HCT116 (cell line): ENCODE results near the gene MRPS16. TPM values are rescaled to one million over a fixed set of nuclear protein-coding genes. Genes with fewer than 3 reads are reported as not detected.
"Not testable (repeated sequence)": the region's sequence is repeated elsewhere in the genome, so short reads cannot be mapped to it uniquely, and the experiment has no call there.

Source experiments
- ATAC-seq: fragments of 200-7000 bp; cut with Tn5 transposase; 2 replicates; pipeline ENCODE4 v1.9.1; 2020; ENCODE audit warnings: mild to moderate bottlenecking, moderate library complexity
- BruUV-seq: library from RNA; stranded (reverse); fragments of 400-500 nt; replicated peaks from 2 replicates; lab custom pipeline; 2021; lab: Mats Ljungman, UMichigan
- CTCF ChIA-PET: fragments of 300-600 bp; sonication (Branson Sonifier 250); formaldehyde crosslinking; loops from one replicate; lab custom pipeline; 2021; ENCODE audit warnings: antibody characterized with exemption; lab: Charles Lee
- POLR2A ChIA-PET: fragments of 300-600, 350-600 bp; sonication (Branson Sonifier 250); formaldehyde crosslinking; loops from one replicate; lab custom pipeline; 2021; ENCODE audit warnings: antibody characterized with exemption; lab: Charles Lee
- RAD21 ChIA-PET, 2 experiments: fragments of 300-600 bp; sonication (Branson Sonifier 250); formaldehyde crosslinking; loops; one replicate each; lab custom pipeline; 2023; ENCODE audit warnings: low total read pairs in 2 of 2; ENCODE audit not compliant: uncharacterized antibody in 2 of 2, unreplicated experiment in 2 of 2, low non-redundant PET in 1 of 2; lab: Charles Lee
- DNase-seq: peaks from one replicate; pipeline ENCODE4 v3.0.0-alpha.2; 2010; ENCODE audit warnings: low read depth, low spot score
- H2AFZ ChIP-seq: fragments of 200-600 bp; shearing (Covaris generic), sonication (generic); 2 replicates; pipeline ENCODE4 v1.6.1; 2017; ENCODE audit warnings: low read depth, mixed run types, mixed read lengths, antibody characterized with exemption, low read length; ENCODE audit not compliant: poor library complexity, severe bottlenecking
- H3K27ac ChIP-seq: 2 replicates; pipeline ENCODE4 v1.5.1; 2012; ENCODE audit warnings: low read depth, low read length
- H3K27me3 ChIP-seq: fragments of 200-600 bp; sonication (generic); 2 replicates; pipeline ENCODE4 v1.6.1; 2016; ENCODE audit warnings: mixed run types, low read length, mixed read lengths; ENCODE audit not compliant: insufficient read depth
- H3K36me3 ChIP-seq, 2 experiments: fragments of 200-500 bp in 1 of 2; fragments of 200-600 bp in 1 of 2; sonication (Bioruptor generic) in 1 of 2; sonication (generic) in 1 of 2; 2 replicates each; pipeline versions ENCODE4 v1.5.1 to v1.6.1; 2014 to 2016; ENCODE audit warnings: low read length in 2 of 2, inconsistent platforms in 1 of 2, mixed read lengths in 1 of 2, mixed run types in 1 of 2; ENCODE audit not compliant: insufficient read depth in 2 of 2, control insufficient read depth in 1 of 2
- H3K4me1 ChIP-seq, 2 experiments: fragments of 200-600 bp in 1 of 2; sonication (generic) in 1 of 2; 2 replicates each; pipeline versions ENCODE4 v1.5.1 to v1.6.1; 2012 to 2017; ENCODE audit warnings: low read length in 2 of 2, inconsistent platforms in 1 of 2, mild to moderate bottlenecking in 1 of 2, mixed read lengths in 1 of 2, mixed run types in 1 of 2, moderate library complexity in 1 of 2; ENCODE audit not compliant: insufficient read depth in 2 of 2, control insufficient read depth in 1 of 2
- H3K4me2 ChIP-seq: fragments of 200-600 bp; sonication (generic); 2 replicates; pipeline ENCODE4 v1.6.1; 2017; ENCODE audit warnings: mixed run types, low read length, mixed read lengths
- H3K4me3 ChIP-seq, 2 experiments: fragments of 200-600 bp in 1 of 2; sonication (generic) in 1 of 2; replicated peaks in 1 of 2; 2 replicates each; pipeline ENCODE4 v1.5.1; 2011 to 2016; ENCODE audit warnings: low read length in 2 of 2, control low read depth in 1 of 2, low read depth in 1 of 2, mild to moderate bottlenecking in 1 of 2, mixed read lengths in 1 of 2, mixed run types in 1 of 2
- H3K79me2 ChIP-seq: fragments of 200-600 bp; sonication (generic); 2 replicates; pipeline ENCODE4 v1.6.1; 2017; ENCODE audit warnings: mild to moderate bottlenecking, mixed run types, low read length, moderate library complexity, mixed read lengths; ENCODE audit not compliant: insufficient read depth
- H3K9ac ChIP-seq: fragments of 200-600 bp; sonication (generic); 2 replicates; pipeline ENCODE4 v1.6.1; 2016; ENCODE audit warnings: low read length, mixed read lengths
- H3K9me2 ChIP-seq: fragments of 200-600 bp; sonication (generic), shearing (Covaris generic); 2 replicates; pipeline ENCODE4 v1.6.1; 2017; ENCODE audit warnings: mixed run types, mild to moderate bottlenecking, moderate library complexity; ENCODE audit not compliant: insufficient read depth
- H3K9me3 ChIP-seq, 2 experiments: fragments of 200-500 bp in 1 of 2; fragments of 200-600 bp in 1 of 2; sonication (Bioruptor generic) in 1 of 2; sonication (generic) in 1 of 2; 2 replicates each; pipeline ENCODE4 v1.6.1; 2014 to 2017; ENCODE audit warnings: low read length in 2 of 2, mixed read lengths in 2 of 2, inconsistent platforms in 1 of 2, low read depth in 1 of 2, mild to moderate bottlenecking in 1 of 2, mixed run types in 1 of 2, moderate library complexity in 1 of 2; ENCODE audit not compliant: control insufficient read depth in 1 of 2, insufficient read depth in 1 of 2
- H4K20me1 ChIP-seq: fragments of 200-600 bp; sonication (generic), shearing (Covaris generic); 2 replicates; pipeline ENCODE4 v1.6.1; 2017; ENCODE audit warnings: mixed run types, mild to moderate bottlenecking, moderate library complexity; ENCODE audit not compliant: insufficient read depth
- CBX3 ChIP-seq: IDR thresholded peaks from 2 replicates; pipeline ENCODE4 v1.6.1; 2012; ENCODE audit warnings: low read depth
- CEBPB ChIP-seq: IDR thresholded peaks from 2 replicates; pipeline ENCODE4 v1.6.1; 2012; ENCODE audit warnings: low read depth
- CTCF ChIP-seq, 3 experiments: fragments of 200-600 bp in 1 of 3; sonication (generic) in 1 of 3; IDR thresholded peaks in 2 of 3; conservative IDR thresholded peaks in 1 of 3; 2 replicates each; pipeline ENCODE4 v1.5.1; 2012 to 2017; ENCODE audit warnings: low read depth in 2 of 3, low read length in 2 of 3, antibody characterized with exemption in 1 of 3, borderline replicate concordance in 1 of 3, control low read depth in 1 of 3, mild to moderate bottlenecking in 1 of 3, mixed read lengths in 1 of 3, mixed run types in 1 of 3, moderate library complexity in 1 of 3; ENCODE audit not compliant: insufficient read depth in 1 of 3
- EGR1 ChIP-seq: IDR thresholded peaks from 2 replicates; pipeline ENCODE4 v1.6.1; 2012; ENCODE audit warnings: low read depth
- EZH2 ChIP-seq: fragments of 200-600 bp; sonication (generic); IDR thresholded peaks from 2 replicates; pipeline ENCODE4 v1.6.1; 2017; ENCODE audit warnings: antibody characterized with exemption, mixed run types
- EZH2phosphoT487 ChIP-seq: fragments of 200-600 bp; IDR thresholded peaks from 2 replicates; pipeline ENCODE4 v1.6.1; 2018; ENCODE audit warnings: antibody characterized with exemption, borderline replicate concordance
- FOSL1 ChIP-seq: IDR thresholded peaks from 2 replicates; pipeline ENCODE4 v1.6.1; 2012; ENCODE audit warnings: low read depth
- JUND ChIP-seq: IDR thresholded peaks from 2 replicates; pipeline ENCODE4 v1.6.1; 2012
- POLR2A ChIP-seq: IDR thresholded peaks from 2 replicates; pipeline ENCODE4 v1.7.0; 2011; ENCODE audit warnings: borderline replicate concordance; ENCODE audit not compliant: insufficient read depth, insufficient read length; ENCODE audit errors: extremely low read depth
- POLR2AphosphoS5 ChIP-seq: IDR thresholded peaks from 2 replicates; pipeline ENCODE4 v1.6.1; 2011; ENCODE audit warnings: mild to moderate bottlenecking, low read depth, low read length, moderate library complexity
- SIN3A ChIP-seq: IDR thresholded peaks from 2 replicates; pipeline ENCODE4 v1.6.1; 2012; ENCODE audit warnings: low read depth
- SP1 ChIP-seq: IDR thresholded peaks from 2 replicates; pipeline ENCODE4 v1.6.1; 2012; ENCODE audit warnings: low read depth
- SRF ChIP-seq: IDR thresholded peaks from 2 replicates; pipeline ENCODE4 v1.6.1; 2012; ENCODE audit warnings: low read depth
- TCF7L2 ChIP-seq: IDR thresholded peaks from 2 replicates; pipeline ENCODE4 v1.7.0; 2011; ENCODE audit warnings: borderline replicate concordance, inconsistent platforms; ENCODE audit not compliant: insufficient read depth, insufficient read length; ENCODE audit errors: extremely low read depth
- YY1 ChIP-seq: IDR thresholded peaks from 2 replicates; pipeline ENCODE4 v1.6.1; 2011; ENCODE audit warnings: low read length, low read depth, moderate library complexity, mild to moderate bottlenecking; ENCODE audit not compliant: insufficient replicate concordance; ENCODE audit errors: extremely low read depth
- ZBTB33 ChIP-seq: IDR thresholded peaks from 2 replicates; pipeline ENCODE4 v1.6.1; 2011; ENCODE audit warnings: mild to moderate bottlenecking, low read length, moderate library complexity; ENCODE audit not compliant: insufficient replicate concordance; ENCODE audit errors: extremely low read depth
- ZFX ChIP-seq: fragments of 450-650 bp; IDR thresholded peaks from 2 replicates; pipeline ENCODE4 v1.6.1; 2017
- ZNF274 ChIP-seq: fragments of 200-500 bp; sonication (Bioruptor generic); IDR thresholded peaks from 2 replicates; pipeline ENCODE4 v1.6.1; 2014; ENCODE audit warnings: mild to moderate bottlenecking, low read depth, low read length, inconsistent platforms
- intact Hi-C: fragments of 100-400 bp; cut with micrococcal nuclease; formaldehyde crosslinking; loops from 2 replicates; pipeline ENCODE4 v1.10.0; 2022
- total RNA-seq: library from RNA; stranded (reverse); gene quantifications from one replicate; pipeline ENCODE4 v1.2.1, GENCODE V29; 2021; ENCODE audit not compliant: unreplicated experiment

The MRPS16 gene
- total RNA-seq, 1 experiment from 2014 or later, result 122 TPM

- Histone ChIP-seq H2AFZ (no peak overlapping the region), H3K36me3 (no peaks in the 10 kb centered on the region), H3K79me2 (no peaks in the 10 kb centered on the region), H3K9me2 (no peaks in the 10 kb centered on the region), H3K4me3 (no peak overlapping the region), H3K27ac (no peak overlapping the region), H4K20me1 (no peaks in the 10 kb centered on the region), H3K27me3 (no peaks in the 10 kb centered on the region), H3K4me1 (peaks cover 16 to 29% of the 10 kb centered on the region in 2 experiments), H3K4me2 (no peak overlapping the region), H3K9me3 (no peaks in the 10 kb centered on the region), H3K9ac (no peak overlapping the region)
- CTCF ChIA-PET, result no interaction called here
- no peak for ATAC-seq
- RAD21 ChIA-PET, result no interaction called here
- no TSS peak for BruUV-seq
- no peak for TF ChIP-seq POLR2AphosphoS5
- TF ChIP-seq POLR2A, result no peak
- TF ChIP-seq EZH2phosphoT487, result no peak
- TF ChIP-seq EGR1, result no peak
- no peak for TF ChIP-seq CTCF (IDR thresholded peaks at IDR 0.05 in 2 of 3, conservative IDR thresholded peaks at IDR 0.05 in 1 of 3; ENCODE audit: borderline replicate concordance in 1 of 3, insufficient read depth in 1 of 3, low read depth in 2 of 3, low read length in 2 of 3)
- no peak for TF ChIP-seq ZNF274
- TF ChIP-seq YY1, result no peak
- TF ChIP-seq EZH2, result no peak
- no peak for TF ChIP-seq CEBPB
- TF ChIP-seq FOSL1, result no peak
- TF ChIP-seq ZFX, result no peak
- TF ChIP-seq ZBTB33, result no peak
- no peak for TF ChIP-seq SRF
- no peak for TF ChIP-seq SIN3A
- no peak for TF ChIP-seq JUND
- no peak for TF ChIP-seq TCF7L2
- no peak for TF ChIP-seq SP1
- no peak for TF ChIP-seq CBX3
- no peak for DNase-seq
- POLR2A ChIA-PET, result interaction anchor here (1.4 to 1.7 kb wide), 2 partner anchors 9 to 15 kb away, joined by 4 to 13 read pairs; partner anchors contain the start of genes DNAJC9 and MRPS16
- intact Hi-C loops, result loop anchor here (5.0 to 10.0 kb wide), 3 partner anchors 133 to 381 kb away; partner anchors contain the start of genes MYOZ1 and PPP3CB
These were observed 9.0 kb upstream of the MRPS16 start for GRCh38 chr10:73261362-73261995.

DNA sequence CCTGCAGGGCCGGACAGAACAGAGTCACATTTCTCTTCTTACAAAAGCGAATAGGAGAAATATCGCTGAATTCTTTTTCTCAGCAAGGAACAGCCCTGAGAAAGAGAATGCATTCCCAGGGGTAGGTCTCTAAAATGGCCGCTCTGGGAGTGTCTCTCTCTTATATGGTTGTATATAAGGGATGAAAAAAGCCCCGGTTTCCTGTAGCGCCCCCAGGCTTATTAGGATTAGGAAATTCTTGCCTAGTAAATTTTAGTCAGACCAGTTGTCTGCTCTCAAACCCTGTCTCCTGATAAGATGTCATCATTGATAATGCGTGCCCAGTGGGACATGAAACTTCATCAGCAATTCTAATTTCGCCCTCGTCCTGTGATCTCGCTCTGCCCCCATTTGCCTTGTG, 6.2 kb upstream of the MRPS16 start:
- H4K20me1 ChIP-seq, H3K27me3 ChIP-seq, ATAC-seq, H2AFZ ChIP-seq, H3K4me3 ChIP-seq, POLR2A ChIA-PET, H3K27ac ChIP-seq, intact Hi-C loops, H3K36me3 ChIP-seq, H3K9me2 ChIP-seq, RAD21 ChIA-PET, H3K79me2 ChIP-seq, DNase-seq, CTCF ChIA-PET, H3K9ac ChIP-seq, BruUV-seq, H3K4me2 ChIP-seq, H3K9me3 ChIP-seq: not testable (repeated sequence)
- H3K4me1 ChIP-seq, result peaks cover 14 to 28% of the 10 kb centered on the region in 2 experiments
